HG02870 (cell line): ENCODE results near the gene COMT.
"Not testable (repeated sequence)": the region's sequence is repeated elsewhere in the genome, so short reads cannot be mapped to it uniquely, and the experiment has no call there.

Experiments
- ATAC-seq: cut with Tn5 transposase; IDR thresholded peaks from one replicate; pipeline ENCODE4 v1.9.1; 2021; ENCODE audit warnings: mild to moderate bottlenecking, moderate library complexity; ENCODE audit not compliant: unreplicated experiment

The COMT gene

DNA sequence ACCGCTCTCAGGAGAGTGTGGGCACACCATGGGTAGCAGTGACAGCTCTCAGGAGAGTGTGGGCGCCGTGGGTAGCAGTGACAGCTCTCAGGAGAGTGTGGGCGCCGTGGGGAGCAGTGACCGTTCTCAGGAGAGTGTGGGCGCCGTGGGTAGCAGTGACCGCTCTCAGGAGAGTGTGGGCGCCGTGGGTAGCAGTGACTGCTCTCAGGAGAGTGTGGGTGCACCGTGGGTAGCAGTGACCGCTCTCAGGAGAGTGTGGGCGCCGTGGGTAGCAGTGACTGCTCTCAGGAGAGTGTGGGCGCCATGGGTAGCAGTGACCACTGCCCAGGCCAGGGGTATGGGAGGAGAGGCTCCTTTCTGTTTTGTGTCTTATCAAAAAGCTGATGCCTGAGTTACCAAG lies 33.7 kb upstream of the COMT start:
- not testable (repeated sequence) for ATAC-seq

DNA sequence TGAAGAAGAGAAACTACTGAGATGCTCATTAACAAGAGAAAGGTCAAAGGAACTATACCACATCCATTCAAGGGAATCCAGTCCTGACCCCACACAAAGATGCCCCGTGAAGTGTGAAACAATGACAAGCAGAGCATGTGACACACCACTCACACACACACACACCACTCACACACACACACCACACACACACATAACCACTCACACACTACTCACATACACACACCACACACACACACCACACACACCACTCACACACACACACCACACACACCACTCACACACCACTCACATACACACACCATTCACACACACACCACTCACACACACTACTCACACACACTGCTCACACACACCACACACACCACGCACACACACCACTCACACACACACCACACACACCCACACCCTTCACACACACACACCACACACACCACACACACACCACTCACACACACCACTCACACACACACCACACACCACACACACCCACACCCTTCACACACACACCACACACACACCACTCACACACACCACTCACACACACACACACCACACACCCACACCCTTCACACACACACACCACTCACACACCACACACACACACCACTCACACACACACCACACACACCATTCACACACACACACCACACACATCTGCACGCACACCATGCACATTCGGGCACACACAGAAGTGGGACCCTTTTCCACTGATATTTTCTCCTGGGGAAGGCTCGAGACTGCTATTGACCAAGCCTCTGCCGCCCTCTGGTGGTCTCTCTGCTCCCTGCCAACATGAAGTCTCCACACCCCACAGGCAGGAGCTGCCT lies 32.0 kb upstream of the COMT start:
- ATAC-seq: no peak

DNA sequence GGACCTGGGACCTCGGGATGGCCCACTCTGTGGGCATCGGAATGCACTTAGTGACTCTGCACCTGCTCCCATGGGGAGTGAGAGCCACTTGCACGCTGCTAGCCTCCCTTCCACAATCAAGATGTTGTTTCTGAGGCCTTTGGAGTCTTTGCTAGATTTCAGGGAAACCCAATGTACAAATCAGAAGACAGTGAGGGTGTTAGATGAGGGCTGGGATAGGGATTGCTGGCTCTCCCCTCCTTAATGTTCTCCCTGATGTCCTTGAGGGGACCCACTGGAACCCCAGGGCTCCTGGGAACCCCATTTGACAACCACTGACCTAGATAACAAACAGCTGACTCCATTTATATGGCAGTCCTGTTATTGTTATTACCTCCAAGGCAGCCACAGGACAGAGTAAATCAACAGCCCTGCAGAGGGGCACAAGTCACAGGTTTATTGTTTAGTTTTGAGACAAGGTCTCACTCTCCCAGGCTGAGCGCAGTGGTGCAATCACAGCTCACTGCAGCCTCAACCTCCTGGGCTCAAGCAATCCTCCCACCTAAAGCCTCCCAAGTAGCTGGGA lies 31.3 kb upstream of the COMT start:
- ATAC-seq: no peak

DNA sequence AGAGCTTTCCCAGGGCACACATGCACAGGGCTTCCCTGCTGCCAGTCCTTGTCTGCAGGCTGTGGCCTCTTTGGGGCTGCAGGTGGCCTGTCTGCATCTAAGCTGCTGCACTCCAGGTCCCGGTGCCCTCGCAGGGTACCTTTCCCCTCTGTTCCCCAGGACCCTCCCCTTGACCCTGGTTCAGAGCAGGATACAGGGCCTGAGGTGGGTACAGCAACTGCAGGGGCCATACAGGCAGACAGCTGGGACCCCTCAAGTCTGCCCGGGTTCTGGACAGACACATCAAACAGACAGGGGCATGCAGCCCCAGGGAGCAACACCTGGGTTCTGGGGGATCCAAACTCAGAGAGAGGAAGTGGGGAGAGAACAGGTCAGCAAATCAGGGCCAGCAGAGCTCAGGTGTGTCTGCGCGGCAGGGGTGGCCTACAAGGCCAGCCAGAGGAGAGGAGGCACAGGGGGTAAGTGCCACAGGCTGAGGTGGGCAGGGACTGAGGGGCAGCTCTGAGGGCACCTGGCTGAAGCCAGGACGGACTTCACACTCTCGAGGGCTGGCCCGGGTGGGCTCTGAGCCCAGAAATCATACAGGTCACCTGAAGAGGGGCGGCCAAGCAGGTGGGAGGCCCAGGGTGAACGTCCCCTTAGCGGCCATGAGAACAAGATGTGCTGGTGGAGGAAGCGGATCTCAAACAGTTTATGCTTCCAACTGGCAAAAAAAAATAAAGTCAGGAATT lies 29.9 kb upstream of the COMT start:
- no peak for ATAC-seq

DNA sequence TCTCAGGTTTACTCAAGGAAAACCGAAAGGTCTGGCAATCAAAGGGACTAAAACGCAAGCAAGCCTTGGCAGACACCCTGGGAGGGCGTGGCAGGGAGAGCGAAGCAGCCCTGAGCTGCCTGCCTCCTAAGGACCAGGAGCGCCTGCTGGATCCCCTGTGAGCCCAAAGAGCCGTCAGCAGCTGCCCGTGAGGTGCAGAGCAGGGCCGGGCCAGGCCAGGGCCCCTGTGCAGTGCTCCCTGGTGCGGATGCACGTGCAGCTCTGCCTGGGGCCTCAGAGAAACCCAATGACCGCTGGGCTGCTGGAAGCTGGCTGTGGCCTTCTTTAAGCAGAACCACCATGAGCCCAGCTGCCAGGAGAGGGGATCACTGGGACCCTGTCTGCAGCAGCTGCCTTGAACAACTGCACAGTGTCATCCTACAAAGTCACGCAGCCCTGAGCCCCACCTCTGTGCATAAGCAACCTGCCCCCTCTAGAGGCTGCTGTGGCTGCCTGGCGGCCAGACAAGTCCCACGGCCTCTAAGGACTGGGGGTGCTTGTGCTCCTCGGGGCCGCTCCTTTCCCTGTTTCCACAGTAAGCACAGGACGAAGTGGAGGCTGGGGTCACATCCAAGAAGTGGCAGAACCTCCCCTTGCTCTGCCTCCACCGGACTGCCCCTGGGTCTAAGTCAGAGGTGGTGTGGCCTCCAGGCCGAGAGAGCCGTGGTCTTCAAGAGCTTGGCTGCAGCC lies 29.1 kb upstream of the COMT start:
- no peak for ATAC-seq

DNA sequence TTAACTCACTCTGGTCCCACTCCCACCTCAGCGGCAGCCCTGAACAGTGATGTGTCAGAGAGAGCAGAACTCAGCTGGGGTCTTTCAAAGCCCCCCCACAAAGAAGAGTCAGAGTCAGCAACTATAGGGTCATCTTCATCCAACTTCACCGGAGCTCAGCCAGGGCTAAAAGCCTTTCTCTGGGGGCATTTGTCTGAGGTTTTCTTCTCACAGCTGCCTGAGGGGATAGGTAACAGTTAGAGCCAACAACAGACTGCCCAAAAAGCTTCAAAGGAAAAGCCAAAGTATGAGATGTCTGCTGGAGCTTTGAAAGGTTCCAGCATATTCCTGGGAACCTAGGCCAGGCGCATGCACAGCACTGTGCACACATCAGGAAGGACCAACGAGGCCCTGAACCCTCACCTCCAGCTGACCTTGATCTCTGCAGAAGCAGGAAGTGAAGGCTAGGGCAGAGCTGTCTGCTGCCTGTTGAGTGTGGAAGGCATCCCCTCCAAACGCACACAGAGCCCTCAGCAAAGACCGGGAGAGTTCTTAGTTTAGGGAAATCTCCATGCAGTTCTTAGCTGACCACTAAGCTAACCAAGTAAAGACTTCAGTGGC lies 28.1 kb upstream of the COMT start:
- no peak for ATAC-seq

DNA sequence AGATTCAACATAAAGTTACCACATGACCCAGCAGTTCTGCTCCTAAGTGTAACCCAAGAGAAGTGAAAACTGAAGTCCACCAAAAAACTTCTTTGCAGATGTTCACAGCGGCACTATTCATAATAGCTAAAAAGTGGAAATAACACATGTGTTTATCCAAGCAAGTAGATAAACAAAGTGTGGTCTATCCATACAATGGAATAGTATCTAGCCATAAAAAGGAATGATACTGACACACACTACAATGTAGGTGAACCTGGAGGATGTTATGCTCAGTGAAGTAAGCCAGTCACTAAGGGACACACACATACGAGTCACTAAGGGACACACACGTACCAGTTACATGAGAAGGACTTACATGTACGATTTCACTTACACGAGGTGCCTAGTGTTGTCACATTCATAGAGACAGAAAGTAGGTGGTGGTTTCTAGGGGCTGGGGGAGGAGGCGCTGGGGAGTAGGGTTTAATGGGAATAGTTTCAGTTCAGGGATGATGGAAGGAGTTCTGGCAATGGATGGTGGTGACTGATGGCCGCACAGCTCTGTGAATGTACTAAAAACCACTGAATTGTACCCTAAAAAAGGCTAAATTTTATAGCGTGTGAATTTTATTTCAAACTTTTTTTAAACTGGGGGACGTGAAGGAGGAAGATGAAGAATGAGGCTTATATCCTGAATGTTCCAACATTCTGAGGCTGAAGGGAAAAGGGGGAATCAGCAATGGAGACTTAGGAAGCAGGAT lies 27.2 kb upstream of the COMT start:
- ATAC-seq: no peak

DNA sequence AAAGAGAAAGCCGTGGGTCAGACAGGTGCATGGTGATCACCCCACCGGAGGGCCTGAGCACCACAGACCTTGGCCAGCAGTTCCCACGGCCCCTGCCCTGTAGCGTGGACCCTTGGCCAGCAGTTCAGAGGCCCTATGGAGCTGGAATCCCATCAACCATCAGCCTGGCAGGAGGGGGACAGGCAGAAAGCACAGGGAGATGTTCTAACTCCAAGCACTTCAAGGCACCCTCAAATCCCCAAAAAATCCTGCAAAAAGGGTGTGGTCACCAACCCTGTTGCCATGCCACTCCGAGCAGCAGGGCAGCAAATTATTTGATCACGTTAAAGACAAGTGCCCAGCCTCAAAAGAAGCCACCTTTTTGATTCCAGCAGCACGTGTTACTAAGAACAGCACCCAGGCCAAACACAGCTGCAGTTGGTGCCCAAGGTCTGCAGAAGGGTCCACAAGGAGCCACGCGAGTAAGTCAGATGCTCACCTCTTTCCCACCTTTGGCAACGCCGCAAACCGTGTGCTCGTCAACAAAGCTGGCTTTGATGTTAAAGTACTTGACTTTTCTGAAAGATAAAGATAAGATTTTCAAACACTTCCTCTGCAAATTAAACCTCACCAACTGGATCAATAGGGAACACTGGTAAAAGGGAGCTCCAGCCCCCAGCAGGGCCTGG lies 26.2 kb upstream of the COMT start:
- no peak for ATAC-seq

DNA sequence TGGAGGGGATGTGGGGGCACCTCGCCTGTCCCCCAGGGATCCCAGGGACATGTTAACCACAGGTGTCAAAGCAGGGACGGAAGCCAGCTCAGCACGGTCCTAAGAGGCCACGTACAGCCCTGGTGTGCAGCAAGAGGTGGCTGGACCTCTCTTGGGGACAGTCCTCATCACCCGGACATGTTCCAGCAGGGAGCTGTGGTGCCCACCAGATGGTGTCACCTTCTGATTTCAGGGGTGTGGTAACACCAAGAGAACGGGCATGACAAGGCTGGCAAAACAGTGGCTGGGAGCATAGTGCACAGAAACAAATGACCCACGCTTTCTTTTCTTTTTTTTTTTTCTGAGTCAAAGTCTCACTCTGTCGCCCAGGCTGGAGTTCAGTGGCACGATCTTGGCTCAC lies 25.6 kb upstream of the COMT start:
- no peak for ATAC-seq

DNA sequence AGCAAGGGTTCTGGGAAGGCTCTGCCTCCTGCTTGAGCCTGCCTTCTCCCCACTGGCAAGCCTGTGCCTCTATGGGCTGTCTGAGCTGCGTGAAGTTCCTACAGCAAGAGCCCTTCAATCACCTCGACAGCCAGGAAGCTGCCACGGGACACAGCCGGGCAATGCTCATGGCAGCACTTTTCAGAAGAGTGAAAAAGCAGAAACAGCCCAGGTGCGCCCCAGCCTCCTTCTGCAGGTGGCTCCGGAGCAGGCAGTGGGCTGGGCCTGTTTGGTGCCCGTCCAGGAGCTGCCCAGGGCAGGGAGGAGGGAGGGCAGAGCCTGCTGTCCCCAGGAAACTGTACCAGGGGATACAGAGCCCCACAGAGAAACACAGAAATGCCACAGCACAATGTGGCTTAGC lies 24.6 kb upstream of the COMT start:
- no peak for ATAC-seq

DNA sequence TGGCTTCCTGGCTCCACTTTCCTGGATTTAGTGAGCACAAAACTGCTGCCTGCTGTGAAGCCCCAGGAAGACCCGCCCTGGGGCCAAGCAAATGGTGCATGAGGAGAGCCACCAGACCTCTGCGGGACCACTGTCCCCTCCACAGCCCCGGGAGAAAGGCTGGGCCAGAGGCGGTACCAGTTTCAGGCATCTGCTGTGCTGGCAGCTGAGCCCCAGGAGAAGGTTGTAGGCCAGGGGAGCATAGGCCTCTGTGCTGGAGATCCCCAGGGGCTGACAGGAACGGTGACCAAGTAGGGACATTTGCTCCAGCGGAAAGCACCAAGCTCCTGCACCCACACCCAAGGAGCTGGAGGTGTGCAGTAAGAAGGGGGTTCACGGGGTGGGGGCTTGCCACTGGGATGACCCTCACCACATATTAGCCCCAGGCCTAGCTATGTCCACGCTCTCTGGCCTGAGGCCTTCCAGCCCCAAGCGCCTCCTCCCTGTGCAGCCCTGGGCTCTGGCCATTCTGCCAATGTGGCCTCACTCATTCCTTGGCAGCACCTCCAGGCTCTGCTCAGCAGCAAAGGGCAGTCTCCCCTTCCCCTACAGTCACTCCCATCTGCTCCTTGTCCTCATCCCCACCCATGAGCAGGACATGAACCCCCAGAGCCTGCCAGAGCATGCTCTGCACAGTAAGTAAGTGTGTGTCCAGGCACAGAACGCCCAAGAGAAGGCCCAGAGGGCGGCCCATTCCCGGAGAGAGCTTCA lies 24.0 kb upstream of the COMT start:
- no peak for ATAC-seq

DNA sequence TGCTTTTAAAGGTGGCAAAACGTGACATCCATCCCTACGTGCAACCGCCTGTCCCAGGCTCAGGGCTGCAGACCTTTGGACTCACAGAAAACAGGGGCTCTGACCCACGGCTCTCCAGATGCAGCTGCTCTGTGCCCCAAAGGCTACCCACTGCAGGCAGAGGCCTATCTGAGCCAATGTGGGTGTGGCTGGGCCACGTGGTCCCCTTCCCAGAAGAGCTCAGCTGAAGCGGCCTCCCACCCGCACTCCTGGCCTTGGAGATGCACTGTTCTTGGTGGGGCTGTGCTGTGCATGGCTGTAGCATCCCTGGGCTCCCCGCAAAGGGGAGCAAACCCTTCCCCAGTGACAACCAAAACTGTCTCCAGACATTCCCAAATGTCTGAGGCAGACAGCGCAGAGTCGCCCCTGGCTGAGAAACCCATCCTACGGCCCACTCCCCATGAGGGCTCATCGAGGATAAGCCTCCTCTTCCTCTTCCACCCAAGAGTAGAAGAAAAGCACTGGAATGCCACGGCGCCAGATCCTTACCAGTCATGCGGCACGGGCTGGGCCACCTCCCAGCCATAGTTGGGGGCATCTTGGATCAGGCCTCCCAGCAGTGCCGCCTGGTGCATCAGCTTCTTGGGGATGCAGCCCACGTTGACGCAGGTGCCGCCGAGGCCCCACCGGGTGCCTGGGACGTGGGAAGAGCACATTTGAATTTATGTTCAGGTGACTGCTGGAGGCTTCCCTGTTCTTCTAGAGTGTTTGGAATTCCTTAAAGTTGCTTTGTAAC lies 23.1 kb upstream of the COMT start:
- ATAC-seq: no peak

DNA sequence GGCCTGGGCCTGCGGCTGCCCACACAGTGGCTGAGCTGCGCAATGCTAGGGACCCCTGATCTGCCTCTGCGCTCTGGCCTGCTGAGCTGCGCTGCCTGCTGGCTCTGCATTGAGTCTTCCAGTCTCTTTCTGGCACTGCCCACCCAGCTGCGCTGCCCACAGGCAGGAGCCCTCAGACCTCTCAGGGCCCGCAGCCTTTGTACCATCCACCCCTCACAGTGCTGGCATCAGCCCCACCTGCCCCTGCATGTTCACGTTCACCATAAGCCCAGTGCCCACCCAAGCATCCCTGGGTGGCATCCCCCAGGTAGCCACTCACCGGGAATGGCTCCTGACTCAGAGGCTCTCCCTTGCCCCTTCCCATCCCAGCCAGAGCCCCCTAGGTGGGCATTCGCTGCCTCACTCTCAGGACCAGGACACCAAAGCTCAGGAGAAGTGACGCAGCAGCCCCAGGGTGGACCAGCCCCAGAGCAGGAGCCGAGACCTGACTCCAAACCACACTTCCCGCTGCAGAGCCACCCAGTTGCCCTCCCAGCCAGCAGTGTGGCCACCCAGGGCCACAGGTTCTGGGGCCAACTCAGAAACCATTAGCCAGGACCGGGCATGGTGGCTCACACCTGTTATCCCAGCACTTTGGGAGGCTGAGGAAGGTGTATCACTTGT lies 21.7 kb upstream of the COMT start:
- ATAC-seq: no peak

DNA sequence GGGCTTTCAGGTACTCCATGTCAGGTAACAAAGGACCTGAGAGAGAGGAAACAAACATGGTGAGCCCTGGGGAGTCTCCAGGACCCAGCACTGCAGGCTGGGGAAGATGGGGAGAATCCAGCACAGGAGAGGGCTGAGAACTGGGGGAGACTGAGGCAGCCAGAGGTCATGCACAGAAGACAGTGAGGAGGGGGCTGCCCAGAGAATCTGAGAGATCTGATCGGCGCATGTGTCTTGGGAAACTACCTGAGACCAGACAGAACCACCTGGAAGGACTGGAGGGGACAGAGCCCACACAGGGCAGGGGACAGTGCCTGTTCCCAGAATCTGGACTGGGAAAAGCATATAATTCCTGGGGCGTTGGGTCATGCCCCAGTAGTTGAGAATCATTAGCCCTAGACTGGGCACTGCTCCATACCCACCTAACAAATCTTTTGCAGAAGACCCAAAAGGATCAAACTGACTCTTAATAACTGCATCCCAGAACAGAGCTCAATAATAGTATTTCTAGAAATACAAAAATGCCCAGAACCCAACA lies 20.0 kb upstream of the COMT start:
- ATAC-seq: no peak

DNA sequence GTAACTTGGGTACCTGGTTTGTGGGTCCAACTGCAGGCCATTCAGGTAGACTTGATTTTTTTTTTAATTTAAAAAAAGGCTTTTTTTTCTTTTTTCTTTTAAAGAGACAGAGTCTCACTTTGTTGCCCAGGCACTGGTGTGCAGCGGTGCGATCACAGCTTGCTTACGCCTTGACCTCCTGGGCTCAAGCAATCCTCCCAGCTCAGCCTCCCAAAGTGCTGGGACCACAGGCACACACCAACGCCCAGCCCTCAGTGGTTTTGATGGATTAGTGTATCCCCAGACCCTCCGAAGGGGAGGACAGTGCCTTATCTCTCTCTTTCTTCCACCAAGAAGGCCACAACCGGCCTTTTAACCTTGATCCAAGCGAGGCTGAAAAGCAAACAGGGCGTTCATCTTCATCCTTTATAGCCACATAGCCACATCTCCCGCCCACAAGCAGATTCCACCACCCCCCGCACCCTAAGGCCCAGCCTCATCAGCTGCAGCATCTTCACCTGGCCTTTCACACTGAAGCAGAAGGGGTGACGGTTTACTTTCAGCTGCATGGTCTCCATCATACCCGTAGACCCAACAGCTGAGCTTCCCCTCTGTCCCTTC lies 17.6 kb upstream of the COMT start:
- ATAC-seq: no peak

DNA sequence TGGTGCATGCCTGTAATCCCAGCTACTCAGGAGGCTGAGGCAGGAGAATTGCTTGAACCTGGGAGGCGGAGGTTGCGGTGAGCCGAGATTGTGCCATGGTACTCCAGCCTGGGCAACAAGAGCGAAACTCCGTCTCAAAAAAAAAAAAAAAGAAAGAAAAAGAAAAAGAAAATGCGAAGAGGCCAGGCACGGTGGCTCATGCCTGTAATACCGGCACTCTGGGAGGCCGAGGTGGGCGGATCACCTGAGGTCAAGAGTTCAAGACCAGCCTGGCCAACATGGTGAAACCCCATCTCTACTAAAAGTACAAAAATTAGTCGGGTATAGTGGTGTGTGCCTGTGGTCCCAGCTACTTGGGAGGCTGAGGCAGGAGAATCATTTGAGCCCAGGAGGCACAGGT lies 15.5 kb upstream of the COMT start:
- ATAC-seq: not testable (repeated sequence)

DNA sequence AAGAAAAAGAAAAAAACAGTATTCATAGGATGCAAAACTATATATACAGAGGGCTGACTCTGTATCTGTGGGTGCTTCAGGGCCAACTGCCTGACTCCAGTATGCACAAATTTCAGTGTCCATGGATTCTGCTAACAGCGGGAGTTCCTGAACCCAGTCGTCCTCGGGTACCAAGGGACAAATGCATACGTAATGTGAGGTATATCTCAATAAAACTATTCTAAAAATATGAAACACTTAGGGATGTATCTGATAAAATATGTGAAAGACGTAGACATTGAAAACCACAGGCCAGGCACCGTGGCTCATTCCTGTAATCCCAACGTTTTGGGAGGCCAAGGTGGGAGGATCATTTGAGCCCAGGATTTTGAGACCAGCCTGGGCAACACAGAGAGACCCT lies 13.9 kb upstream of the COMT start:
- no peak for ATAC-seq
